ENCODE data around the gene CTSA. TPM values are rescaled to one million over a fixed set of nuclear protein-coding genes. Genes with fewer than 3 reads are reported as not detected.
A peak's percentile ranks its signal among the peaks of the same experiment; 100 is the strongest.

CTSA gene
- total and polyA plus RNA-seq, 5 donors from 2014 or later = 104 to 190 (median 158) TPM

DNA sequence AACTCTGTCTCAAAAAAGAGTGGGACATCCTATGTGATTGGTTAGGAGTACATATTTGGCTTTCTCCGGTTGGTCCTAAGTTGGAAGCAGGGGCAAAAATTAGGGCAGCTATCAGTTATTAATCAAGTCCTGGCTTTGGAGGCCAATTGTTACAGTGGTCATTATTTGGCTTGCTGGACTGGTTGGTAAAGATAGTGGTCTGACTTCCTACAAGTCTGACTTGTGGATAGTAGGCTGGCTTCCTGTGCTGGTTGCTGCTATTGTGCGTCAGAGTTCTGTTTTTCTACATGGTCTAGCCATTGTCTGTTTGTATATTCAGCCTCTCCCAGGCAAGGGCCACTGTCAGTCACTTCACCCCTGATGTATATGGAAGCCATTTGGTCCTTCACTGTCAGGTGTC is 40.9 kb upstream of the CTSA start:
- H3K36me3 ChIP-seq (ENCODE audit: control insufficient read depth, insufficient read depth, low read length) = peaks cover 58% of the 10 kb centered on the region
- peaks cover 12% of the 10 kb centered on the region for H3K4me1 ChIP-seq (ENCODE audit: control insufficient read depth, insufficient read depth, low read length, poor library complexity, severe bottlenecking)
- no peaks in the 10 kb centered on the region for H3K27me3 ChIP-seq (ENCODE audit: control insufficient read depth, insufficient read depth, low read length)
- peaks cover 0 to 37% (median 16%) of the 10 kb centered on the region in 4 donors for H3K4me1 Mint-ChIP-seq
- peak overlapping the region in 1 of 4 donors; percentile 35 for H3K4me3 Mint-ChIP-seq
- no peaks in the 10 kb centered on the region for H3K27me3 Mint-ChIP-seq
- H3K27ac ChIP-seq (ENCODE audit: insufficient read depth, low read length, poor library complexity, severe bottlenecking) = no peak overlapping the region
- no peak for DNase-seq
- H3K4me3 ChIP-seq (ENCODE audit: low read depth, low read length) = no peak overlapping the region
- no peak for ATAC-seq (ENCODE audit: low read depth in 2 of 2)
- H3K36me3 Mint-ChIP-seq = peaks cover 31% of the 10 kb centered on the region
- no peaks in the 10 kb centered on the region for H3K9me3 ChIP-seq (ENCODE audit: control insufficient read depth in 2 of 2, low read length in 2 of 2)
- no peaks in the 10 kb centered on the region for H3K9me3 Mint-ChIP-seq
- peak overlapping the region in 1 of 3 donors; percentile 54 for H3K27ac Mint-ChIP-seq

DNA sequence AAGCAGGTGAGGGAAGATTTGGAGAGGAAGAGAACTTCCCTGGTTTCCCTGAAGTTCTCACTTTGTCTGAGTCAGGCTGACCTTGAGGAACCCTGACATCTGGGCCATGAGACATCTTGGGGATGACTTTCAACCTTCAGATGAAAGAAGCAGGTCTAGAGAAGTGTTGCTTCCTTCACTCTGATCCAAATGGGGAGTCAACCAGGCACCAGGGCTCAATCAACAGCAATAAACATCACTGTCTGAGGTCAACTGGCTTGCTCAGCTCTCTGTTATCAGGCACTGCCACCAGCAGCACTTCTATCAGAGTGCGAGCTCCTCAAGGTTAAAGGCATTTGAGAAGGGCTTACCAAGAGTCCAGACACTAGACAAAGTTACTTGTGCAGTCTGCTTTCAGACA is 40.2 kb upstream of the CTSA start:
- no peak for DNase-seq
- peaks cover 0 to 43% (median 16%) of the 10 kb centered on the region in 4 donors for H3K4me1 Mint-ChIP-seq
- ATAC-seq (ENCODE audit: low read depth in 2 of 2) = no peak
- H3K9me3 ChIP-seq (ENCODE audit: control insufficient read depth in 2 of 2, low read length in 2 of 2) = no peaks in the 10 kb centered on the region
- peak overlapping the region in 2 of 3 donors; percentile 16 to 54 for H3K27ac Mint-ChIP-seq
- peaks cover 19% of the 10 kb centered on the region for H3K4me1 ChIP-seq (ENCODE audit: control insufficient read depth, insufficient read depth, low read length, poor library complexity, severe bottlenecking)
- H3K27ac ChIP-seq (ENCODE audit: insufficient read depth, low read length, poor library complexity, severe bottlenecking) = no peak overlapping the region
- peak overlapping the region in 1 of 4 donors; percentile 35 for H3K4me3 Mint-ChIP-seq
- H3K27me3 Mint-ChIP-seq = no peaks in the 10 kb centered on the region
- H3K27me3 ChIP-seq (ENCODE audit: control insufficient read depth, insufficient read depth, low read length) = no peaks in the 10 kb centered on the region
- peaks cover 54% of the 10 kb centered on the region for H3K36me3 ChIP-seq (ENCODE audit: control insufficient read depth, insufficient read depth, low read length)
- no peaks in the 10 kb centered on the region for H3K9me3 Mint-ChIP-seq
- H3K36me3 Mint-ChIP-seq = peaks cover 31% of the 10 kb centered on the region
- no peak overlapping the region for H3K4me3 ChIP-seq (ENCODE audit: low read depth, low read length)

DNA sequence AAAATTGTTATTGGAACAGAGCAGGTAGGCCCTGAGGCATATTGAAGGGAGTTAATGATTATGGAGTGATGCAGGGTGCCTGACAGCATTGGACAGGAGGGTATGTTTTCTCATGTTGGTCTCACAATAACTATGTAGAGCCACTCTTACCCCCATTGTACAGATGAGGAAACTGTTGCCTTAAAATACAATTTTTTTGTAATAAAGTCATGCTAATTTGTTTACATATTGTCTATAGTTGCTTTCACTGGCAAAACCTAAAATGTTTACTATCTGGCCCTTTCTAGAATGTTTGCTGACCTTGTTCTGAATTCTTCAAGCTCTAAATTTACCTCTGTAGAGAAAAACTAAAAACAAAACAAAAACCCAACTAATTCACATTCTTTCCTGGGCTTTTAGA is 39.6 kb upstream of the CTSA start:
- ATAC-seq (ENCODE audit: low read depth in 2 of 2) (no peak), DNase-seq (no peak)
- Histone ChIP-seq H3K36me3 (ENCODE audit: control insufficient read depth, insufficient read depth, low read length) (peaks cover 49% of the 10 kb centered on the region), H3K9me3 (ENCODE audit: control insufficient read depth in 2 of 2, low read length in 2 of 2) (no peaks in the 10 kb centered on the region), H3K4me3 (ENCODE audit: low read depth, low read length) (no peak overlapping the region), H3K4me1 (ENCODE audit: control insufficient read depth, insufficient read depth, low read length, poor library complexity, severe bottlenecking) (peaks cover 25% of the 10 kb centered on the region), H3K27ac (ENCODE audit: insufficient read depth, low read length, poor library complexity, severe bottlenecking) (no peak overlapping the region), H3K27me3 (ENCODE audit: control insufficient read depth, insufficient read depth, low read length) (no peaks in the 10 kb centered on the region)
- Mint-ChIP-seq H3K27me3 (no peaks in the 10 kb centered on the region), H3K4me3 (peak overlapping the region in 1 of 4 donors; percentile 32), H3K9me3 (no peaks in the 10 kb centered on the region), H3K4me1 (peaks cover 0 to 48% (median 18%) of the 10 kb centered on the region in 4 donors), H3K36me3 (peaks cover 31% of the 10 kb centered on the region), H3K27ac (no peak overlapping the region)

DNA sequence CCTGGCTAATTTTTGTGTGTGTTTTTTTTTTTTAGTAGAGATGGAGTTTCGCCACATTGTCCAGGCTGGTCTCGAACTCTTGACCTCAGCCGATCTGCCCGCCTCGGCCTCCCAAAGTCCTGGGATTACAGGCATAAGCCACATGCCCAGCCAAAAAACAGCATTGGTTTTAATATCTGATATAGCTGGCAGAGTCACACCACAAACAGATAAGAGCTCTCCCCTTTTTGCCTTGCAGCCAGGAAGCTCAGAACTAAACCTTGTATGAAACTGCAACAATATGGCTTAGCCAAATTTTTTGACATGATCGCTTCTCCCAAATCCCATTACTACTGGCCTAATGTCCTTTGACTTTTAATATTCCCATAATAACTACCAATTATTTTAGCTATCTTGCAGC is 38.8 kb upstream of the CTSA start:
- no peak overlapping the region for H3K4me3 ChIP-seq (ENCODE audit: low read depth, low read length)
- DNase-seq = no peak
- H3K9me3 ChIP-seq (ENCODE audit: control insufficient read depth in 2 of 2, low read length in 2 of 2) = no peaks in the 10 kb centered on the region
- H3K27me3 ChIP-seq (ENCODE audit: control insufficient read depth, insufficient read depth, low read length) = no peaks in the 10 kb centered on the region
- H3K36me3 ChIP-seq (ENCODE audit: control insufficient read depth, insufficient read depth, low read length) = peaks cover 44% of the 10 kb centered on the region
- H3K4me3 Mint-ChIP-seq = peak overlapping the region in 1 of 4 donors; percentile 11
- no peak for ATAC-seq (ENCODE audit: low read depth in 2 of 2)
- peaks cover 0 to under 1% (median 0%) of the 10 kb centered on the region in 7 donors for H3K9me3 Mint-ChIP-seq
- H3K27me3 Mint-ChIP-seq = no peaks in the 10 kb centered on the region
- H3K4me1 ChIP-seq (ENCODE audit: control insufficient read depth, insufficient read depth, low read length, poor library complexity, severe bottlenecking) = peaks cover 26% of the 10 kb centered on the region
- H3K27ac Mint-ChIP-seq = no peak overlapping the region
- no peak overlapping the region for H3K27ac ChIP-seq (ENCODE audit: insufficient read depth, low read length, poor library complexity, severe bottlenecking)
- H3K36me3 Mint-ChIP-seq = peaks cover 31% of the 10 kb centered on the region
- H3K4me1 Mint-ChIP-seq = peaks cover 2 to 56% (median 23%) of the 10 kb centered on the region in 4 donors

DNA sequence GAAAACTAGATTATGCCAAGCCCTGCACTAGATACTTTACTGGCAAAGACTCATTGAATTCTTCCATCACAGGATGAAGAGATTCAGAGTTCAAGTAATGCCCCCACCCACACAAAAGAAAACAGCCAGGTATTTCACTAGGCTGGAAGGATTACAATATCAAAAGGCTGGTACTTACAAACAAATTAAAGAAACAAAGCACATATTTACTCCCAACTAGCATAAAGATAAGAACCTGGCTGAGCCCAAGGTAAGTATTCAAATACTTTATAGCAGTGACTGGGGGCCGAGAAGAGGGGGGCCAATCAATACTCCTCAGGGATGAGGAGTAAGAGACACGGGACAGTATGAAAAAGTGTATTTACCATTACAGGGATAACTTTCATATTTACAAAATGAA is 37.7 kb upstream of the CTSA start:
- Mint-ChIP-seq H3K9me3 (peaks cover 0 to 2% (median 0%) of the 10 kb centered on the region in 7 donors), H3K27me3 (no peaks in the 10 kb centered on the region), H3K4me3 (peak overlapping the region in 2 of 4 donors; percentile 47 to 60), H3K27ac (peak overlapping the region in 1 of 3 donors; percentile 32), H3K4me1 (peaks cover 4 to 66% (median 29%) of the 10 kb centered on the region in 4 donors), H3K36me3 (peaks cover 26% of the 10 kb centered on the region)
- Histone ChIP-seq H3K36me3 (ENCODE audit: control insufficient read depth, insufficient read depth, low read length) (peaks cover 37% of the 10 kb centered on the region), H3K27me3 (ENCODE audit: control insufficient read depth, insufficient read depth, low read length) (no peaks in the 10 kb centered on the region), H3K4me3 (ENCODE audit: low read depth, low read length) (no peak overlapping the region), H3K27ac (ENCODE audit: insufficient read depth, low read length, poor library complexity, severe bottlenecking) (no peak overlapping the region), H3K9me3 (ENCODE audit: control insufficient read depth in 2 of 2, low read length in 2 of 2) (no peaks in the 10 kb centered on the region), H3K4me1 (ENCODE audit: control insufficient read depth, insufficient read depth, low read length, poor library complexity, severe bottlenecking) (peaks cover 36% of the 10 kb centered on the region)
- DNase-seq (no peak), ATAC-seq (ENCODE audit: low read depth in 2 of 2) (no peak)

DNA sequence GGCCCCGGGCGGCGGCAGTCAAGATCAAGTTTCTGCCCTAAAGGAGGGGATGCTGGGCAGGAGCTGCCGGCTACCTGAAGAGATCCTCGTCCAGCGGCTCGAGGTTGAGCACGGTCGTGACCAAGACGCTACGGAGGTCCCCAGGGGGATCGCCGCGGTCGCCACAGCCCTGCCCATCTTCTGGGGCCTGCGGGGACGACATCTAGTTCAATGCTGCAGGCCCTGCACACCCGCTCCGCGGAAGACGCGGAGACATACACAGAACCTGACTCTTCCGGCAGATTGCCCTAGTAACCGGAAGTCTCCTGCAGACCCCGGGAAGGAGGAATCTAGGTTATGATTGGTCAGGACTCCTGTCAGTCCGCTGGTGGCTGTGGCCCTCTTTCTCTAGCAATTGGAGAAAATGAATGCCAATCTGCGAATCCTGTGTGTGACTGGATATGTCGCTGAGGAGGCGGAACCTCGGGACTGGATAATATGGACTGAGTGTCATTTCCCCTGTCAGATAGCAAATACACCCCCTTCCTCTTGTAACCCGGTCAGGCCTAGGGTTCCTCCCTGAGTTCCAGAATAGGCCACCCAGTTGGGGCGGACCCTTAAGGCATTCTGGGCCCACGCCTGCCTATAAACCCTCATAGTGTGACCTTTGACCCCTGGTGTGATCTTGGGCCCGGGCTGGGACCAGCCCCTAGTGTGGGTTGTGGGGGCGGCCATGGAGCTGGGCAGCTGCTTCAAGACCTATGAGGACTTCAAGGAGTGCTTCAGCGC is 33.8 kb upstream of the CTSA start, which contains the start of the genes ACOT8 and ZSWIM3:
ACOT8 (minus strand) TSS at position 279 of the 768 bp plus-strand sequence; CDS start at position 202, 77 bp downstream.
ZSWIM3 (plus strand) TSS at position 501 of the 768 bp plus-strand sequence; CDS start at position 713, 212 bp downstream.
- no peaks in the 10 kb centered on the region for H3K27me3 Mint-ChIP-seq
- H3K27ac Mint-ChIP-seq = peak within 1 kb of the TSS; percentile 97 to 98 (median 98)
- Histone ChIP-seq H3K36me3 (ENCODE audit: control insufficient read depth, insufficient read depth, low read length) (peaks cover 11% of the 10 kb centered on the region), H3K9me3 (ENCODE audit: control insufficient read depth in 2 of 2, low read length in 2 of 2) (no peaks in the 10 kb centered on the region), H3K4me1 (ENCODE audit: control insufficient read depth, insufficient read depth, low read length, poor library complexity, severe bottlenecking) (peaks cover 39% of the 10 kb centered on the region), H3K27ac (ENCODE audit: insufficient read depth, low read length, poor library complexity, severe bottlenecking) (peak within 1 kb of the TSS; percentile 91), H3K27me3 (ENCODE audit: control insufficient read depth, insufficient read depth, low read length) (no peaks in the 10 kb centered on the region), H3K4me3 (ENCODE audit: low read depth, low read length) (peak within 1 kb of the TSS; percentile 83)
- H3K36me3 Mint-ChIP-seq = peaks cover 5% of the 10 kb centered on the region
- peaks cover 15 to 69% (median 37%) of the 10 kb centered on the region in 4 donors for H3K4me1 Mint-ChIP-seq
- DNase-seq (peak; percentile 92 to 100 (median 99)), ATAC-seq (ENCODE audit: low read depth in 2 of 2) (peak; percentile 98 to 99)
- peaks cover 0 to 2% (median 0%) of the 10 kb centered on the region in 7 donors for H3K9me3 Mint-ChIP-seq
- H3K4me3 Mint-ChIP-seq = peak within 1 kb of the TSS; percentile 88 to 99 (median 96)

DNA sequence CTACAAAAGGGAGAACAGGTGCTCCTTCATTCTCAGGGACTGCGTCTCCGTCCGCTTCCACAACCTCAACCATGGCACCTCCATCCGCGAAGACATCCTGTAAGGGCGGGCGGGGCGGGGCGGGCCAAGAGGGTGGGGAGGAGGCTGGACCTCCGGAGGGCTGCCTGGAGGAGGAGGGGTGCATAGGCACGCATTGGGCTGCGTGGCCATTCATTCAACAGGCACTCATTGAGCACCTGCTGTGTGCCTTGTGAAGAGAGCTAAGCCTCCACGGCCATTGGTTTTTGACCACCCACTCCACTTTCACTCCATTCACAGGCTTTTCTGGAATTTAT is 33.3 kb upstream of the CTSA start:
- H3K36me3 ChIP-seq (ENCODE audit: control insufficient read depth, insufficient read depth, low read length) = peaks cover 11% of the 10 kb centered on the region
- Mint-ChIP-seq H3K4me1 (peaks cover 15 to 68% (median 36%) of the 10 kb centered on the region in 4 donors), H3K36me3 (peaks cover 4% of the 10 kb centered on the region), H3K27me3 (no peaks in the 10 kb centered on the region), H3K4me3 (peak overlapping the region; percentile 88 to 99 (median 96)), H3K27ac (peak overlapping the region; percentile 97 to 98 (median 98)), H3K9me3 (peaks cover 0 to 2% (median 0%) of the 10 kb centered on the region in 7 donors)
- H3K4me1 ChIP-seq (ENCODE audit: control insufficient read depth, insufficient read depth, low read length, poor library complexity, severe bottlenecking) = peaks cover 39% of the 10 kb centered on the region
- no peaks in the 10 kb centered on the region for H3K27me3 ChIP-seq (ENCODE audit: control insufficient read depth, insufficient read depth, low read length)
- ATAC-seq (ENCODE audit: low read depth in 2 of 2) (peak in 1 of 2 donors; percentile 2), DNase-seq (peak in 1 of 3 donors; percentile 76)
- peak overlapping the region; percentile 83 for H3K4me3 ChIP-seq (ENCODE audit: low read depth, low read length)
- H3K9me3 ChIP-seq (ENCODE audit: control insufficient read depth in 2 of 2, low read length in 2 of 2) = no peaks in the 10 kb centered on the region
- H3K27ac ChIP-seq (ENCODE audit: insufficient read depth, low read length, poor library complexity, severe bottlenecking) = peak overlapping the region; percentile 91
